CD4-positive, alpha-beta T cell treated with Interleukin-17A for 1 hour (primary cell): Measurements from ENCODE around the gene ITPK1.
"Not testable (repeated sequence)": the region's sequence is repeated elsewhere in the genome, so short reads cannot be mapped to it uniquely, and the experiment has no call there.

Experiments used
- DNase-seq: peaks from one replicate; pipeline ENCODE4 v3.0.0-alpha.2; 2020

ITPK1 gene

DNA sequence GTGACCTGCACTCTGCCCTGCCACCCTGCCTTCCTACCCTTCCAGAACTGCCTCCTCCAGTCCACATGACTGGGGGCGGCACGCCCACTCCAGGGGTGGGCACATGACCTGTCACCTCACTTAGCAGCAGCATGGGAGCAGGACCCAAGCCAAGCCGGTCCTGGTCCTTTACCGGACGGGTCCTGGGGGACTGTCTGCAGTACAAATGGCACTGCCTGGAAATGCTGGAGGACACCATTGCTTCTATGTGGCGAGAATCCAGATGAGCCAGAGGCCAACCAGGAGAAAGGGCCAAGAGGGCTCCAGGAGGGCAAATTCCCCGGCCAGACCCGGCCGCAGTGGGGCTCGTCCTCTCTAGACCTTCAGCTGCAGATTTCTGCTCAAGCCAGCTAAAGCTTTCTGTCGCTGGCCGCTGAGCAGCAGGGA is 33.1 kb downstream of the ITPK1 start:
- no peak for DNase-seq

DNA sequence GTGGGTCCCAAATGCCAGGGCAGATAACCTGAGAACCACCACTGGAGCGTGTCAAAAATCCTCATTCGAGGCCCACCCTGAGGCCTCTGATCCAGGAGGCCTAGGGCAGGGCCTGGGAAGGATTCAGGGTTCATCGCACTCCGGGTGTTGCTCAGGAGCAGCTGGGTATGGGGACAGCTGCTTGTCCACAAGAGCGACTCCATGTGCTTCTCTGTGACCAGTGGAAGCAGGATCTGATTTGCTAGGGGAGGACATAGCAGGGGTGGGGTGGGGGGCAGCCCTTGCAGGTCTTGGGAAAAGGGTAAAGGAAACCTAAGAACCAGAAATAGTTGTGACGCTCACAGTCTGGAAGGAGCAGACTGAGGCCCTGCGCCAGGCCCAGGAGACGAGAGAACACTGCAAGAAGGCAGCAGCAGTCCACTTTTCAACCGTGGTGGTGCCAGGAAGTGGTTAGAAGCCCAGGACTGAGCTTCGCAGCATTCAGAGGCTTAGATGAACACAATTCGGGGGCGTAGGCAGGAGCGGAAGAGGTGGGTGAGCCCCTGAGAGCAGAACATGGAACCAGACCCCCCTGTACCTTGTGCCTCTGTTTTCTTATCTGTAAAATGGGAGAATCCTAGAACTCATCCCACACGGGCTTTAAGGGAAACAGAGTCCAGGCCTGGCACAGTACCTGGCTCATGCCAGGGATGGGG is 33.7 kb downstream of the ITPK1 start:
- DNase-seq, result peak; percentile 35

DNA sequence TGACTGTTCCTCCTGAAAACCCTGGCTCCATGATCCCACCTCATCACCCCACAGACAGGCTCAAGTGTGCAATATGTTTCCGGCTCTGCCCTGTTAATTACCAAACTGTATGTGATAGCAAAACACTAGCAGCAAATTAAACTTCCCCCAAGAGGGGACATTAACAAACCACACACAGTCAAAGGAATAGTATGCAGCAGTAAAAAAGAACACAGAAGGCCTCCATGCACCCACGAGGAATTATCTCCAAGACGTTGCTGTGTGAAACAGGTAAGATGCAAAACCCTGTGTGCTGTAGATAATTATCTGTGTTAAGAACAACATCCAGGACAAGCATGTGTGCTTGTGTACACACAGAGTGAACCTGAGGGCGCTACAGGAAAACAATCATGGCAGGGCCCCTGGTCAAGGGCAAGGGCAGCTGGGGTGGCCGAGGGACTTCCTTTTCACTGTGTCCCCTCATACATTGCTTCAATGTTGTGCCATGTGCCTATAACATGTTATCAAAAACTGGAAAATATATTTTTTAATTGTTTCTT is 35.8 kb downstream of the ITPK1 start:
- no peak for DNase-seq

DNA sequence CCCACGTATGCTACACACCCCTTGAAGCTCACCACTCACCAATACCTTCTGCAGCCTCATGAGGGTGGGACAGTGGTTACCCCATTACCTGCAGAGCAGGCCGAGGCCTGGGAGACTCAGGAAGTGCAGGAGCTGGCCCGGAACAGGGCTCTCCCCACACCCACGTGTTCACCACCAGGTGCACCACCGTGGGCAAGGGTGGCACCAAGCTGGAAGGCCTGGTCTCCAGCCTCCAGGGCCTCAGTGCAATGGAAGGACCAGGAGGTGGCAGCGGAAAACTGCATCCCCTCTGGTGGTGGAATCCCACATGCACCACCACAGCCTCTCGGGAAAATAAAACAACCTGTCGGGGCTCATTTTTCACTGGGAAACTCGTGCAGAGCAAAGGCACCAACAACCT is 36.4 kb downstream of the ITPK1 start:
- DNase-seq, result no peak

DNA sequence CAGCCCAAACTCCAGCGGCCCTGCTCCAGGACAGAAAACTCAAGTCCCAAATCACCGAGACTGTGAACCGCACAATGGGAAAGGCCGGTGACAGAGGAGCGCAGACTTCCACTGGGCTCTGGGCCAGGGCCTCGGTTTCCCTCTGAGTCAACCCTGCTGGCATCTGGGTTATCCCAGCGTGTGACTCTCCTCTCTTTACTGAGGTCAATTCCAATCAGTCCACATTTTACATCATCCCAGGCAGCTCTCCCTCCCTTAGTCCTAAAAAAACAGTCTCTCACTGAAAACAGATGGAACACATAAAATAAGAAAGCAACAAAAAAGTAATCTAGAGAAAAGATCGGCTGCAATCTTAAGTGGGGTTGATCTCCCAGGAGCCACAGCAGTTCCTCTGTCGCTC is 36.9 kb downstream of the ITPK1 start:
- DNase-seq, result no peak

DNA sequence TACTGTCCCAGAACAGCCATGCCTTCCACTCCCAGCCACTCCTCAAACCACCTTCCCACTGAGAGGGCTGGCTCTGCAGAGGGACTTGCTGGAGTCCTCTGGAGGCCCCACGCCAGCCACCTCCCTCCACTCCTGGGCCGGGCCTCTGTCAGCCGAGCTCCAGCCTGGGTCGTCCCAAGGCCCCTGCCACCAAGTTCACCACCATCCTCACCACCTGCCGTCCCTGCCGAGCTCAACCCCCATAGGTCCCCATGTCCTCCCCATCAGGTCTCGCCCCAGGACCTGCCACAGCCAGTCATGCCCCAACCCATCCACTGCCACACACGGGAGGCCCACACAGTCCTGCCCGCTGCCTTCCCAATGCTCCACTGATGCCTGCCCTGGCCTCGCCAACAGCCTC is 39.0 kb downstream of the ITPK1 start:
- no peak for DNase-seq

DNA sequence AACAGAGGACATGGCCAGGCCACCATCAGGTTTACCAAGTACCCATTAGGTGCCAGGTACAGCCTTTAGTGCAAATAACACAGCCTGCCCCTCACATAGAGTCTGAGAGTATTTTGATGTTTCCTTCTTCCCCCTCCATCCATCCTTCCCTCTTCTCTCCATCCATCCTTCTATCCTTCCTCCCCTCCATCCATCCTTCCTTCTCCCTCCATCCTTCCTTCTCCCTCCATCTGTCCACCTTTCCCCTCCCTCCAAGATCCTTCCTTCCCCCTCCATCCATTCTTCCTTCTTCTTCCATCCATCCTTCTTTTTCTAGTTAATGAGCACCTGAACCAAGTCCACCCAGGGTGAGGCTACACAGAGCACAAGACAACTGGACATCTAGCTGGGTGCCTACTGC is 39.8 kb downstream of the ITPK1 start:
- no peak for DNase-seq

DNA sequence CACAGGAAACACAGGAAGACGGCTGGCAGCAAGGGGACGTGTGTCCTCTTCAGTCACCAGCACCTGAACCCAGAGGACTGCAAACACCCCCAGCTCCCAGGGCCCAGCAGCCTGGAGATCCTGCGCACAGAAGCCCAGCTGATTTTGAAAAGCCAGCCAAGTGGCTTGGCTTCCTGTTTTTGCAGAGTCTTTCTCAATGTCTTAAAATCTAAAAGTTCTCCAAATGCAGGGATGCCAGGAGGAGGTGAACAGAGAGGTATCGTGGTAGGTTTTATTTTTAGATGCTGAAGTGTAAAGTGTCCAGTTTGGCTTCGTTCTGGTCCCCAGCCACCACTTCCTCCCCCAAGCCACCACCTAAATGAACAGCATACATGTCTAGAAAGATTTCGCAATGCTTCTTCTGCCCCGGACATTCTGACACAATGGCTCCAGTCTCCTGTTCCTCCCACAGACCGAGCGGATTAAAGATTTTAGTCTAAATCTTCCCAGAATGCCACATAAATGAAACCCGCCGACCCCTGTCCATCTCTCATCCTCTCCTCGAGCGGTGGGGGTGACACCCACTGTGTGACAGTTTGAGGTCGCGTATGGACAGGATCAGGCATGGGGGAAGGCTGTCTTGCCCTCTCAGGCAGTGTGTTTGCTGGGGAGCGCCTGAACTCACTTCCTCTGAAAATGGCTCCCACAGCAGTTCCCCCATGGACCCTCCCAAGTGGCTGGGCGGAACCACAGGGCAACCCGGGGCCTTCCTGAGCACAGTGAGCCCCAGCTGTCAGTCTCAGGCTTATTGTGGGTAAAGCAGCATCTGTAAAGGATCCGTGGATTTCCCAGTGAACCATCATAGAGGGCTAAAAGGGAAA is 41.6 kb downstream of the ITPK1 start:
- no peak for DNase-seq

DNA sequence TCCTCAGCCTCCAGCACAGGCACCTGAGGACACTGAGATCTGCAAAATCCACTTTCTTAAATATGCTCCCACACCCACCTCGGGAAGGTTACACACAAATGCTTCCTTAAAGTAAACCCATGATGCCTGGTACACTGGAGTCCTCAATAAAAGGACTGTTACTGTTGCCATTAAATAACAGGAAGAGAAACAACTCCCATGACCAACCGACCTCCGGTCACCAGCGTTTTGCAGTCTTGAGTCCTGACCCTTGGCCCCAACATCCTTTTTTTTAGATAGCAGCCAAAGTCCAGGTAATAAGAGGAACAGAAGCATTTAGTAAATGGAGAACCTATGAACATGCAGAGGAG is 42.4 kb downstream of the ITPK1 start:
- no peak for DNase-seq

DNA sequence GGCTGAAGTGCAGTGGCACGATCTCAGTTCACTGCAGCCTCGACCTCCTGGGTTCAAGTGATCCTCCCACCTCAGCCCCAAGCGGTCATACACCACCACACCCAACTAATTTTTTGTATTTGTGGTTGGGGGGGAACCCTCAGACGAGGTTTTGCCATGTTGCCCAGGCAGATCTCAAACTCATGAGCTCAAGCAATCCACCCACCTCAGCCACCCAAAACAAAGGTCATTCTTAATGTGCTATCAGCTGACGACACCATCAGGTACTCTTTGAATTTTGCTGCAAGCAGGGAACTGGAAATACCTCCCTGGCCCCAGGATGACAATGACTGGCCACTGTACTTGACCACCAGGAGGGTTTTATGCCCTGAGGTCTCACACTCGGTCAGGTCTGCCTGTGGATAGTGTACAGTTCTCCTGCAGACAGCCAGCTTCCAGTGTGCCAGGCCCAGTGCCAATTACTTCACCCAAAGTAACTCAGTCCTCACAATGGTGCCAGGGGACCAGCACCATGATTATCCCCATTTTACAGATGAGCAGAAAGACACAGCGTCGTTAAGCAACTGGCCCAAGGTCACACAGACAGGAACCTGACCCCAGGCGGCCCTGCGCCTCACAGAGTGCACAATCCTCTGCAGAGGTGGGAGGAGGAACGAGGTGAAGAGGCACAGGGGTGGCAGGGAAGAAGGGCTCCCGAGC is 42.9 kb downstream of the ITPK1 start:
- no peak for DNase-seq

DNA sequence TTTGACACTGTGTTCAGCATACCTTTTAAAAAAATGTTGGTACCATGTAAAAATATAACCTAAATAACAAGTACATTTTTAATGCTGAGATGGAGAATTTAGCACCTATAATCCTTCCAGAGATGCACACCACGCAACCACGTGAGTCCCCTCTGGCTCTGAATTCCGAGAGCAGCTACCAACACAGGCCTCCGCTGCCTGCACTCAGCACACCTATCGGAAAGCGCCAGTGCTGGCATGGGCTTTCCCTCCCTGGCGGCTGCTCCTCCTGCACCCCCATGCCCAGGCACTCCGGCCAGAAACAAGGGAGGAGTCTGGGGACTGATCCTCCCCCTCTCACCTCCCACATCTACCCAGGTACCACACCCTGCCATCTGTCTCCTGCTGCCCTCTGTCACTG is 47.0 kb downstream of the ITPK1 start:
- DNase-seq, result no peak

DNA sequence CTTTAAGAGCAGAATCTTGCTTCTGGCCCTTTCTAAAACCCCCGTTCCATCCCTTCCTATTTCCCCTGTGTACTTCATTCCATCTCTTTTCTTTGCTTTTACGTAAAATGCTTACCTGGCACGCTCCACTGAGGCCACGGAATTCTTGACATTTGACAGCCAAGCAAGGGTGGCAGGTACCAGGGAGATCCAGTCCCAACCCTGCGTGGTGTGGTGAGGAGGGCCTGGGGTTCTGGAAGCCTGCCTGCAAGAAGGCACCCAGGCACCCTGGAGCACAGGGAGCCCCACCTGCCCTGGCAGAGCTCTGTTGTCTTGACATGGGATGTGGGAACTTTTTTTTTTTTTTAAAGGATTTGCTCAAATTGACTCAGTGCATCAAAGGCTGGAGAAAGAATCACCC is 48.6 kb downstream of the ITPK1 start:
- DNase-seq, result no peak

DNA sequence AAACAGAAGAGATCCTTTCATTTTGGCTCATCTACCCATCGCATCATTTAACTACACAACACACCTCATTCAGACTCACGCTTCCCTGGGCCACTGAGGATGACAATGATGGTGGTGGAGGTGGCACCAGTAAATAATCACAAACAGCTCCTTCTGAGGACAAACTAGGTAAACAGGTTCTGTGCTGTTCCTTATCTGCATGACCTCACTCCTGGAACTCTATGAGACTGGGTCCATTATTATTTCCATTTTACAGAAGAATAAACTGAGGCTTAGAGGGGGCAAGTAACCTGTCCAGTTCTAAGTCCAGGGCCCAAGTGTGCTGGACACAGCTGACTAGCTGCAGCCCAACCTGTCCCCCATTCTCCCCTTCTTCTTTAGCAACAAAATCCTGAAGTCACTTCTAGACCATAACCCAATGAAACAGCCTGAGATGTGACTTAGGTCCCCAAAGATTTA is 50.4 kb downstream of the ITPK1 start:
- DNase-seq, result no peak

DNA sequence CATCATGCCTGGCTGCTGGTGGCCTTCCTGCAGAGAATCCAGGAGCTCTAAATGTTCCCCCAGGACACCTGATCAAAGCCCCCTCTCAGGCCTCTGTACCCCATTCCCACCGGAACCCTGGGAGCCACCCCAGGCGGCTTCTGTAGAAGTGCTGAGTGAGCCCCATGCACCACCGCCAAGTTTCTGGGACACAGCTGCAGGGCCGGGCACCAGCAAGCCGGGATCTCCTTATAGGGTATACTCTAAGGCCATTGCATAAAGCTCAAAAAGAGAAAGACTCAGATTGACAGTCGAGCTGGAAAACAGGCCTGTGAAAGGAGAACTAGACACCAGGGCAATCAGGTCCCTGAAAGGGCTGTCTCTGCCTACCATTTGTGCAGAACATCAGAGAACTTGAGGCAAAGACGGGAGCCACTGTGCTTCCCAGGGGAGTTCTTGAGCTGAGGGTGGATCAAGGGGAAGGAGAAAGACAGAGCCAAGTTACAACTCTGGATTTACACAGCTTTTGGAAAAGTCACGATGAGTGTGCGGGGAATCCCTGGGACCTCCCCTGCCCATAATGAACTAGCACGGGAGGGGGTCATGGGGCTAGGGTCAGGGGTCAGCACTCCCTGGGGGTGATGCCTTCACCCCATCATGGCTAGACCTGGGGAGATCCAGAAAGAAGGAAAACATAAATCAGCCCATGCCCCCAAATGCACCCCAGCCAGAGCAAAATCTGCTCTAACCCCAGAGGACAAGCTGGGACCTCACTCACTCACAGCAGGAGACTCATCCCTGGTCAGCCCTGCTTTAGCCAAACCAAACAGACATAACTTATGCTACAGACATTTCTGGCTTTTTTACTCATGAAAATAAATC is 51.1 kb downstream of the ITPK1 start:
- no peak for DNase-seq

DNA sequence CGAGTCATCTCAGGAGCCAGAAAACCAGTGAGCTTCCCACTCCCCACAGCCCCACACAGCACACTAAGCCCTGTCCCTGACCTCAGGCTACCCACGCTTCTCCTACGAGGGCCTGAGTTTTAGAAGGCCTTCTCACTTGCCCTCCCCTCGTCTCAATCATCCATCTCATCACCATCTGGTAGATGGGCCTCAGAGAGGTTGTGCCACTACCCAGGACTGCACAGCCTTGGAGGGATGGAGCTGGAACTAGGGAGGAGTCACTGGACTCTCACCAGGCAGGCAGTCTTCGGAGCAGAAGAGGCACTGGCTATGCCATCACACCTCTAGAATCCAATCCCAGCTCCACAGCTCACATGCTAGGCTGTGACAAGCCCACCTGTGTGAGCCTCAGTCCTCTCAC is 52.3 kb downstream of the ITPK1 start:
- no peak for DNase-seq

DNA sequence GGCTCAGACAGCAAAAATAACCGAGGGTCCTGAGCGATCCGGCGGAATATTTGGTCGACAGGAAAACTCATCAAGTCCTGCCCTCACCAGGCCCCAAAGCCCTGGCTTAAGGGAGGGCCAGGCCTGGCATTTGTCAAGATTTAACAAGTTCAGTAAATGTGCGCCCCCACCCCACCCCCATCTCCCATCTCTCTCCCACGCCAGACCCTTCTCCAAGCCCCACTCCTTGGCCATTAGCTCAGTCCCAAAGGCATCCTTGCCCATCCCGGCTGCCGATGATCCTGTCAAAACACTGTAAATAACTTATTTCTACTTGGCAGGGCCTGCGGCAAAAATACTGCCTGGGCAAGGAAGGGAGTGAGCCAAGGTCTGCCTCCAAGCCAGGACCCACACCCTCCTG is 52.8 kb downstream of the ITPK1 start:
- no peak for DNase-seq

DNA sequence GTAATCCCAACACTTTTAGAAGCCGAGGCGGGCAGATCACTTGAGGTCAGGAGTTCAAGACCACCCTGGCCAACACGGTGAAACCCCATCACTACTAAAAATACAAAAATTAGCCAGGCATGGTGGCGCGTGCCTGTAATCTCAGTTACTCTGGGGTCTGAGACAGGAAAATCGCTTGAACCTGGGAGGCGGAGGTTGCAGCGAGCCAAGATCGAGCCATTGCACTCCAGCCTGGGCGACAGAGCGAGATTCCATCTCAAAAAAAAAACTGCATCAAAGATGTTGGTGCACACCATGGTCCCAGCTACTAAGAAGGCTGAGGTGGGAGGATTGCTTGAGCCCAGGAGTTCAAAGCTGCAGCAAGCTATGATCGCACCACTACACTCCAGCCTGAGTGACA is 53.7 kb downstream of the ITPK1 start:
- not testable (repeated sequence) for DNase-seq

DNA sequence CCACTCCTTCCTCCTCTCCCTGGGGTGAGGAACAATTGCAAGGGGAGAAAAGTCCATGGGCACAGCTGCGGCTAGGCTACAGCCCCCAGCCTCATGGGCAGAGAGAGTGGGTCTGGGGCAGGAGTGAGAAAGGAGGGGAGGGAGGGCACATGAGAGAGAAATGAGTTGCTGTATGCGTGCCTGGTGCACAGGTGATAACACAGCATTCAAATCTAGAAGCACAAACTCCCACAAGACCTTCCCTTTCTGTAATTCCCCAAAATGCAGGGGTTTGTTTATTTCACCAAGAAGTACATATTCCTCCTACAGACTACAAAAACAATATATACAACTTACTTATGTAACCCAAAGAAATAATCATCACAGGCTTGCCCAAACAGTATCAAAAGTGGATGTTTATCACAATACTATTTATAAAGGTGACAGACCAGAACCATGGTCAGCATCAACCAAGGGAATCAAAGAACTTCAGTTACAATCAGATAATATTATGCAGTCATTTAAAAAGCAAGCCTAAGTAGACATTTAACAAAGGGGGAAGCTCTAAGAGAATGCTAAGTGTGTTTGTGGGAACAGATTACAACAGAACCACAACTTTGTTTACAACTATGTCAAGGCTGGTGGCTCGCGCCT is 54.2 kb downstream of the ITPK1 start:
- DNase-seq, result no peak

DNA sequence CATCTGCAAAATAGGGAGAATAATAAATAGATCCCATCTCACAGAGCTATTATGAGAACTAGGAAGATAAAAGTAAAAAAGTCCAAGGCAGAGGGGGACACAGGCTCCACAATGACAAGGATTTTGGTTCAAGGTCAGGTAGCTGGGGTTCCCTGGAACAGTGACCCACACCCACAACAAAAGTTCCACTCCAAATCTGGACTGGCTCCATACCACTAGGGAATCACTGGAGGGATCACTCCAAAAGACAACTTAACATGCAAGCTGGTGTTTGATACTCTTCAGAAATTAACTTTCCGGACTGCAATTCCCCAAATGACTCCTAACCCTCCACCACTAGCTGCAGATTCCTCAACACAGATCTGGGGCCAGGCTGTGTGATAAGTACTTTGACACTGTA is 54.9 kb downstream of the ITPK1 start:
- DNase-seq, result no peak

DNA sequence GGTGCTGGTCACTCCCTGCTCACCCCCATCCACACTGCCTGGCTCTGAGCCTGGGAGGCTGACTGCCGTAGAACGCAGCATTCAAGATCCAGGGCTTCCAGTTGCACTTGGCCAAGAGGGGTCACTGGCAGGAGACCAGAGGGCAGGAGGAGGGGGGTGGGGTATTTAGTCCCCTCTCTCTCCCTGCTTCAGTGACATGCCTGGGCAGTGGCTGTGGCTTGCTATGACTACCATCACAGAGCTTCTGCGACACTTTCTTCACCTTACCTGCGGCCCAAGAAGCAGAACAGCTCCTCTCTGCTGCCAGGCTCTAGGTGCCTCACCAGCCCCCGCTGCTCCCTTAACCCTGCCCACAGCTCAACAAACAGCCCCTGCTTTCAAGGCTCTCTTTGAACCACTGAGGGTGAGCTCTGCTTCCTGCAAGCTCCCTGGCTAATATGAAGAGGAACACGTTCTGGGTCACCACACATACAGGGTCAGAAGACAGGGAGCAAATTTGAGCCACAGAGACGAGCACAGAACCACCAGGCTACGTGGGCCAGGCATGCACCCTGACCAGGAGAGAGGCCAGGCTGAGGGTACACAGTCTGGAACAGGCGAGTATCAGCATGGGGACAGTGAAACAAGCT is 55.7 kb downstream of the ITPK1 start:
- DNase-seq, result no peak

DNA sequence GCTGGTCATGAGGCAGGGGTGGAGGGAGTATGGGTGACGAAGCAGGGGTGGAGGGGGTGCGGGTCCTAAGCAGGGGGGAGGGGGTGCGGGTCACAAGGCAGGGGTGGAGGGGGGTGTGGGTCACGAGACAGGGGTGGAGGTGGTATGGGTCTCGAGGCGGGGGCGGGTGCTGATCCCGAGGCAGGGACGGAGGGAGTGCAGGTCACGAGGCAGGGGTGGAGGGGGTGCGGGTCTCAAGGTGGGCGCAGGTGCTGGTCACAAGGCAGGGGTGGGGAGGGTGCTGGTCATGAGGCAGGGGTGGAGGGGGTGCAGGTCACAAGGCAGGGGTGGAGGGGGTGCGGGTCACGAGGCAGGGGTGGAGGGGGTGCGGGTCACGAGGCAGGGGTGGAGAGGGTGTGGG is 56.5 kb downstream of the ITPK1 start:
- no peak for DNase-seq
